Gastroesophageal sphincter (tissue), 3 donors: ENCODE measurements around the gene RABAC1.

Experiments used
- CTCF ChIP-seq, 4 experiments: fragments of 200-600 bp in 2 of 4; fragments of 450-650 bp in 2 of 4; sonication (generic) in 1 of 4; IDR thresholded peaks; one replicate each; pipeline ENCODE4 v1.5.1; 2017 to 2019; ENCODE audit warnings: antibody characterized with exemption in 4 of 4, mild to moderate bottlenecking in 2 of 4, moderate library complexity in 2 of 4
- EP300 ChIP-seq: sonication (generic); formaldehyde crosslinking; IDR thresholded peaks from one replicate; pipeline ENCODE4 v1.6.1; 2017; ENCODE audit warnings: antibody characterized with exemption, mild to moderate bottlenecking
- POLR2A ChIP-seq, 2 donors: fragments of 450-650 bp; IDR thresholded peaks; one replicate each; pipeline ENCODE4 v1.6.1; 2017; ENCODE audit warnings: antibody characterized with exemption in 2 of 2, mild to moderate bottlenecking in 2 of 2, moderate library complexity in 1 of 2

GRCh38 chr19:41919948-41920712 lies 39.0 kb downstream of the RABAC1 start:
- no peak for TF ChIP-seq CTCF (IDR thresholded peaks at IDR 0.05)
- no peak for TF ChIP-seq POLR2A (IDR thresholded peaks at IDR 0.05)
- TF ChIP-seq EP300, result no peak
